LNCaP clone FGC (cell line): ENCODE measurements around the gene WDR86.

Experiments
- DNase-seq: peaks from one replicate; pipeline ENCODE4 v3.0.0-alpha.2; 2011; ENCODE audit warnings: low read depth
- H3K4me3 ChIP-seq: 2 replicates; pipeline ENCODE4 v1.5.1; 2011; ENCODE audit warnings: mild to moderate bottlenecking, low read depth, low read length, control low read depth
- CTCF ChIP-seq: IDR thresholded peaks from 2 replicates; pipeline ENCODE4 v1.5.1; 2012; ENCODE audit warnings: mild to moderate bottlenecking; ENCODE audit not compliant: control insufficient read depth, insufficient read depth; ENCODE audit errors: extremely low read depth

Gene WDR86

GRCh38 chr7:151448261-151449252 is 38.7 kb upstream of the WDR86 start:
- DNase-seq: no peak
- H3K4me3 ChIP-seq: peak overlapping the region; percentile 43
- TF ChIP-seq CTCF: peak; percentile 78

GRCh38 chr7:151447901-151448260 is 38.0 kb upstream of the WDR86 start:
- DNase-seq: no peak
- no peak overlapping the region for H3K4me3 ChIP-seq
- TF ChIP-seq CTCF: no peak

GRCh38 chr7:151447312-151447711 is 37.5 kb upstream of the WDR86 start:
- H3K4me3 ChIP-seq: no peak overlapping the region
- no peak for DNase-seq
- no peak for TF ChIP-seq CTCF

GRCh38 chr7:151446412-151446811 is 36.6 kb upstream of the WDR86 start:
- no peak overlapping the region for H3K4me3 ChIP-seq
- TF ChIP-seq CTCF: no peak
- DNase-seq: no peak

- no peak for DNase-seq
- H3K4me3 ChIP-seq: no peak overlapping the region
- no peak for TF ChIP-seq CTCF
These were observed 34.8 kb upstream of the WDR86 start for GRCh38 chr7:151444632-151445031.

- DNase-seq: no peak
- no peak for TF ChIP-seq CTCF
- no peak overlapping the region for H3K4me3 ChIP-seq
These were observed 33.1 kb upstream of the WDR86 start for GRCh38 chr7:151442776-151443496.
